Fibroblast of peridontal ligament (primary cell): ENCODE measurements around the gene RBM6.
A peak's percentile ranks its signal among the peaks of the same experiment; 100 is the strongest.
"Not testable (repeated sequence)": the region's sequence is repeated elsewhere in the genome, so short reads cannot be mapped to it uniquely, and the experiment has no call there.

Experiments
- DNase-seq: peaks from one replicate; pipeline ENCODE4 v3.0.0-alpha.2; 2010; ENCODE audit errors: extremely low read depth

Gene RBM6

DNA sequence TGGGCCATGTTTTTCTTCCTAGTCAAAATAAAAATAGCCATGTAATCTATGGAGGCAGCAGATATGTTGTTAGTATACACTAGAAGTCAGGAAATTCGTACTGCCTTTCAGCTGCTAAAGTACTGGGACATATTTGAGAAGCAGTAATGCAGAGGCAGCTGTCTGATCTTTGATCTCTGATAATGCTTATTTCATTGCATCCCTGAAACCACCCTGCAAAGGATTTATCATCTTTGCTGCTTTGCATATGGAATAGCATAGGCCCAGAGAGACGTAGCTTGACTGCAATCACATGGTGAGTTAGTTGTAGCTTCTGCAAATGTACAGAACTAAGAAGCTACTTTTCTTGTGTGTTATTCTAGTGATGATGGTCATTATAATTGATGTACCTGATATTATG is 52.4 kb downstream of the RBM6 start:
- no peak for DNase-seq

DNA sequence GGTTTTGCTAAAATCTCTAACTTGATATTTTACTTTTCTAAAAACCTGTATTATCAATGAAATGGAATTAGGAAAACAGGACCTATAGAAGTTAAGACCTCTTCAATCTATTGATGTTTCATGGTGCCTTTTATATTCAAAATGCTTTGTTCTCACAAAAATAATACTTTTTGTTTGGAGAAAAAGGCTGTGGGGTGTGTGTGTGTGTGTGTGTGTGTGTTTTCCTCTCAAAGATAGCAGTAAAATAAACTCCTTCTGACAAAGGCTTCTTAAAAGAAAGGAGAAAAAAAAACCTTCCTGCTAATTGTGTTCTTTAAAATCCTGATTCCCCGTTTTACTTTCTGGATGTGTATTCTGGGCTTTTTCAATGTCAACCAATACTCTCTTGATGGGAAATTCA is 54.5 kb downstream of the RBM6 start:
- no peak for DNase-seq

DNA sequence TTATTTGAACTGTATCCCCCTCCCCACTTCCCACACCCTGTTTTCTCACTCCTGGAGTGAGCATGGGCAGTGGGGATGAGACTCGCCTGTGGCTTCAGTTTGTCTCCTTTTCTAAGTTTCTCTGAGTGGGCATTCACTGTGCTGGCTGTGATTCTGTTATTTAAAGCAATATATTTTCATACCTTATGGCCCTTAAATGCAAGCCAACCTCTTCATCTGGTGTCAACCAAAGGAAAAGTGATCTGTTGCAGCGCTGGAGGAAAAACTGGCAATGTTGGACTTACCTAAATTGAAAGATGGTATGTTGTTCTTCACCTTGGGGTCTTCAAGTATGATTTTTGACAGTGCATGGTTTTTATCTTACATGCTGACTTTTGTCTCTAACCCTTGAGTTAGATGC is 56.1 kb downstream of the RBM6 start:
- no peak for DNase-seq

DNA sequence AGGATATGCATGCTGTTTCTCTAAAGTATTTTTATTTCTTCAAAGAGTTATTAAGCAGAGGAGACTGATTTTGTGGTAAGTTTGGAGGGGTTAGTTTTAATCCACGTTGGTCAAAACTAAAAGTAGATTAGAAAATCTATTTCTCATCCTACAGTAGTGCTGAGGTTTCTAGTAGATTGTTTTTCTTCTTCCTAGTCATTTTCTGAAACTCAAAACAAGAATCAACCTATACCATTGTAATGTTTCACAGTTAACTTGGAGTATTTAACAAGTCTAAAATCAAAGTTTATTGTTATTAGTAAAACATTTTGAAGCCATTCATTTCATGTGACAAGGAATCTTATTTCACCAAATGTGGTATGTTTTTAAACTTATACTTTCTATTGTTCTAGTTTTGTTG is 57.9 kb downstream of the RBM6 start:
- no peak for DNase-seq

DNA sequence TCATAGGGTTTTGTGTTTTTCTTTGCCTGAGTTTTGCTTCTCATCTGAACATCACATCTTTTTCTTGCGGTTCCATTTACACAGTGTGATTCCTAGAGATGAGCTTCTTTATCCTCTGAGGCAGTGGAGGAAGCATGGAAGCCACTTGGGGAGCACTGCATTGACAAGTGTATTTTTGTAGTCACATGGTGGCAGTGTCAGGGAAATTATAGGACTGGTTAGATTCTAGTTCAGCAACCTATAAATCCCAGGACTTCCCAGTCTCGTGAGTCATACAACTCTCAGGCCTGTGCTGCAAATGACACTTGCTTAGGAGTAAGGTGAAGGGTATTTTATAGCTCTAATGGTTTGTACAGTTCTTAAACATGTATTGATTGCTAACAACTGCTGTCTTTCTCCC is 58.4 kb downstream of the RBM6 start:
- DNase-seq = peak; percentile 41

DNA sequence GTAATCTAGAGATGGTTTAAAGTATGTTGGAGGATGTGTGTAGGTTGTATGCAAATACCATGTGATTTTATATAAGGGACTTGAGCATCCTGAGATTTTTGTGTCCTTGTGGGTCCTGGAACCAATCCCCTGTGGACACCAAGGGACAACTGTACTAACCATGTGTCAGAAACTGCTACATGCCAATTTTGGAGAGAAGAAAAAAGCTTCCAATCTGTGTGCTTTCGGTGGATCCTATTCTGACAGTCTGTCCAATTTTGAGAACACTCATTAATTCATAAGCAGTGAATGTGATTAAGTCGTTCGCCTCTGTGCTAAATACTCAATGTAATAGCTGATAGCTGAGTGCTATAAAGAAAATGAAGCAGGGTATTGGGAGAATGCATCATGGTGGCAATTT is 61.6 kb downstream of the RBM6 start:
- DNase-seq = no peak

DNA sequence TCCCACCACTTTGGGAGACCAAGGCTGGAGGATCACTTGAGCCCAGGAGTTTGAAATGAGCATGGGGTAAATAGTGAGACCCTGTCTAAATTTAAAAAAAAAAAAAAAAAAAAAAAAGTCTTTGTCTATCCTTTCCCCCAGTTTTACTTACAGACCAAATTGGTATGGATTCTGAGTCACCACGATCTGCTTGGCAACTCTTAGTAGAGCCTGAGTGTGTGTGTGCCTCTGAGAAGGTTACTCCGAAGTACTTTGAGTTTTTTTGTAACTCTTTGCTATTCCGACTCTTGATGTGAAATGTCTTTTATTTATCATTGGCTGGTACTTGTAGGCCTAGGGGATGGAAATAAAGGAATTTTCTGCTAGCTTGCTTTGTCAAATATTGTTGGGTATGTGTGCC is 63.3 kb downstream of the RBM6 start:
- DNase-seq = peak; percentile 43

DNA sequence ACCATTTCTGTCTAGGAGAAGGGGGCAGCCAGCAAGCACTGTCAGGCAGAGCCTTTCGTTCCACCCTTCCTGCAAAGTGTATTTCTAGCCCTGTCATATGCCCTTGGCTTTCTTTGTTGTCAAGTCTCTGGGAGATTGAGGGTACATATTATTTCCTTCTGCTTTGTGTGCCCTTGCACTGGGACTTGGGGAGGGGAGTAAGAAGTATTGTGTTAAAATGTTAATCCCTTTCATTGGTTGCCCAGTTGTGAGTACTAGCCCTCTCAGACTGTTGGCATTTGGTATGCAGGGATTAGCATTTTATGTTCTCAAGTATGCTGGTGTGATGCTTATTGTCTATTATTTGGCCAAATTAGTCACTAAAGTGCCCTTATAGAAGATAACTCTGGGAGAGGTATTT is 63.9 kb downstream of the RBM6 start:
- no peak for DNase-seq

DNA sequence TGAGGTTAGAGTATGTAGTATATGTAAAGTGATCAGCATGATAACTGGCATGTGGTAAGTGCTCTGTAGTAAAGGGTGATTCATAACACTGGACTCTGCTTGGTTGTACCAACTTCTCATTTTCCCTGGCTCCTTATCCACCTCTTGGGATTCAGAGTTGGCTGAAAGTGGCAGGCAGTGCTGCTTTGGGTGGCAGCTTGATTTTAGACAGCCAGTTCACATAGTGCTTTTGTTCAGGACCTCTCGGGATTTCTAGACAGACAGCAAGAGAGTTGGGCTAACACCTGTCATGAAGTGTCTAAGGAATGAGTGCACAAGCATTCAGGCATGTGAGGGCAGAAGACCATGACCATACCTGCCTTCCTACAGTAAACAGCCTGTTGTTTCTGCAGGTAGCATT is 69.0 kb downstream of the RBM6 start:
- DNase-seq = peak; percentile 72

DNA sequence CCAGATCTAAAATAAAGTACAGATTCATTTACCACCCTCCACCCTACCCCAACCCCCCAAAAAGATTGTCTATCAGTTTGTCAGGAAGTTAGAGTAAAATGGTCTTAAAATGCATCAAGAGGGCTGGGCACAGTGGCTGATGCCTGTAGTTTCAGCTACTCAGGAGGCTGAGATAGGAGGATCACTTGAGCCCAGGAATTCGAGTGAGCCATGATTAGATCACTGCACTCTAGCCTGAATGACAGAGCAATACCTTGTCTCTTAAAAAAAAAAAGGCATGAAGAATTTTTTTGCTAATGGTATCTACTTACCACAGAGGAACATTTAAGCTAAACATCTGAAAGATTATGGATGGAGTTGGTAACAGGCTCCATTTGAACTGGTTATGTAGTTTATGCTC is 71.0 kb downstream of the RBM6 start:
- DNase-seq = no peak

DNA sequence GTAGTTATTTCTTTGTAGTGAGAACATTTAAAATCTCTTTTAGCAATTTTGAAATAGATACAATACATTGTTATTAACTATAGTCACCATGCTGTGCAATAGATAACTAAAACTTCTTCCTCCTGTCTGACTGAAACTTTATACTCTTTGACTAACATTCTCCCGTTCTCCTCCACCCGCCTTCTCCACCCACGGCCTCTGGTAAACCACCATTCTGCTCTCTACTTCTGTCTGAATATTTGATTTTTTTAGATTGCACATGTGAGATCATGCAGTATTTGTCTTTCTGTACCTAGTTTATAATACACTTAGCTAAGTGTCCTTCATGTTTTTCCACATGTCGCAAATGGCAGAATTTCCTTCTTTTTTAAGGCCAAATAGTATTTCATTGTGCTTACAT is 76.0 kb downstream of the RBM6 start:
- no peak for DNase-seq

DNA sequence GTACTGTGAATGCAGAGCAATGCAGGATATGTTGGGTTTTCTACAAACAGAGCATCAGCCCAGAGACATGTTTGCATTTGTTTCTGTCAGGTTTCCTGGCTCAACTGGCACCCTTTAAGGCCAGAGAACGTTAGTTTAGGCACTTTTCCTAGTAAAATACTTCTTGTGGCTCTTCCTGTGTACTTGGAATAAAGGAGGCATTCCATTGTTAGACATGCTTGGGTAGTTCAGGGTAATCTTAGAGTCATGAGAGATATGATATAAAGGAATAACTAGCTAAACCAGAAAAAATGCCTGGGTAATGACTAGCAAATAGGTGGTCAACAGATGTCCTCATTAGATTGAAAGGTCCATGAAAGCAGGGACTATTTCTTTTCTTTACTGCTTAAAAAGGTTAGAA is 88.4 kb downstream of the RBM6 start:
- DNase-seq = peak; percentile 80

DNA sequence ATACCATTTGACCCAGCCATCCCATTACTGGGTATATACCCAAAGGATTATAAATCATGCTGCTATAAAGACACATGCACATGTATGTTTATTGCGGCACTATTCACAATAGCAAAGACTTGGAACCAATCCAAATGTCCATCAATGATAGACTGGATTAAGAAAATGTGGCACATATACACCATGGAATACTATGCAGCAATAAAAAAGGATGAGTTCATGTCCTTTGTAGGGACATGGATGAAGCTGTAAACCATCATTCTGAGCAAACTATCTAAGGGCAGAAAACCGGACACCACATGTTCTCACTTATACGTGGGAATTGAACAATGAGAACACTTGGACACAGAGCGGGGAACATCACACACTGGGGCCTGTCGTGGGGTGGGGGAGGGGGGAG is 91.3 kb downstream of the RBM6 start:
- DNase-seq = not testable (repeated sequence)

DNA sequence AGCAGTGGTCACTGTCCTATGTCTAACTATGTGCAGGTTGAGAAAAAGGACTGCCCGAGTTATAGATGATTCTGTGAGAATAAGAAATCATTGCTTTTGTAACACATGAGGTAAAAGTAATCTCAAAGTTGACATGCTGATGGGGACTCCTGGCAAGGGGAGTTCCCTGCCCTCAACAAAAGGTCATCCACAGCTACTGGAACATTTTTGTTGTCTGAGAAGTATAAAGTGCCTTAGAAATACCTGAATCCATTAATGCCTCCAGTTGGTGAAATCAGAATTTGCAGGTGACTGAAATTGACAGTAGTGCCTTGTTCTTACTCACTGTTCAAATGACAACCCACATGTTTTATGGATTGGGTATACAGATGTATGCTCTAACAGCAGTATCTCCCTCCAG is 105.0 kb downstream of the RBM6 start:
- DNase-seq = no peak

DNA sequence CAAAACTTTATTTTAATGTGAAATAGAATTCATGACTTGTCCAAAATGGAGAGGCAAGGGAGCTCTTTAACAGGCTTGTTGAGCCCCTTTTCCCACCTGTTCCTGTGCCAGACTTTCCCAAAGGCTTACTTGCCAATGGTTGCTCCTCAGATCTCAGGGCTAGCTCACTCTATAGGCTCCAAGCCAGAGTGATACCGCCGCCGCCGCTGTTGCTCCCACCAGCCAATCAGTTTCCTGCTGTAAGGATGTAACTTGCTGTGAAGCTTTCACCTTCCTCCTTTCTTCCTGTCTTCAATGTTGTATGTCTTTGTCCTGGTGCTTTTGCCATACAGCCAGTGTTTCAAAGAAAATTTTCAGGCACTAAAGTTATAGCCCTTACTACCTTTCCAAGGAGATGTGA is 107.5 kb downstream of the RBM6 start:
- no peak for DNase-seq

DNA sequence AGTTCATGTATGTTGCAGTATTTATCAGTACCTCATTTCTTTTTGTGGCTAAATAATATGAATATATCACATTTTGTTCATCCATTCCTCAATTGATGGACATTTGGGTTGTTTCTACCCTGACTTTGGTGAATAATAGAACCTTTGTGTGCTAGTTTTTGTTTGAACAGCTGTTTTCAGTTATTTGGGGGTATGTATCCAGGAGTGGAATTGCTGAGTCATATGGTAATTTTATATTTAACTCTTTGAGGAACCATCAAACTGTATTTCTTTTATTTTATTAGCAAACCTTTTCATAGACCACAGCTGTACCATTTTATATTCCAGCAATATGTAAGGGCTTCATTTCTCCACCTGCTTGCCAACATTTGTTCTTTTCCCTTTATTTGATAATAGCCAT is 110.4 kb downstream of the RBM6 start:
- DNase-seq = peak; percentile 91

DNA sequence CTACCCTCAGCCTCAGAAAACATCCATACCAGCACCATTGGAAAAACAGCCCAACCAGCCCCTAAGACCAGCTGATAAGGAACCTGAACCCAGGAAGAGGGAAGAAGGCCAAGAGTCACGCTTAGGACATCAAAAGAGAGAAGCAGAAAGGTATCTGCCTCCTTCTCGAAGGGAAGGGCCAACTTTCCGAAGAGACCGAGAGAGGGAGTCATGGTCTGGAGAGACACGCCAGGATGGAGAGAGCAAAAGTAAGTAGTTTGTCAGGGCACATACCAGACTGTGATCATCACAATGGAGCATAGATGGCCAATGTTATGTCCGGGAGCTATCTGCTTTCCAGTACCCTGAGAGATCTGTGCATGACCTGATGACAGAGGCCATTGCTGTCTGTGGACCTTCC is 117.8 kb downstream of the RBM6 start:
- no peak for DNase-seq

DNA sequence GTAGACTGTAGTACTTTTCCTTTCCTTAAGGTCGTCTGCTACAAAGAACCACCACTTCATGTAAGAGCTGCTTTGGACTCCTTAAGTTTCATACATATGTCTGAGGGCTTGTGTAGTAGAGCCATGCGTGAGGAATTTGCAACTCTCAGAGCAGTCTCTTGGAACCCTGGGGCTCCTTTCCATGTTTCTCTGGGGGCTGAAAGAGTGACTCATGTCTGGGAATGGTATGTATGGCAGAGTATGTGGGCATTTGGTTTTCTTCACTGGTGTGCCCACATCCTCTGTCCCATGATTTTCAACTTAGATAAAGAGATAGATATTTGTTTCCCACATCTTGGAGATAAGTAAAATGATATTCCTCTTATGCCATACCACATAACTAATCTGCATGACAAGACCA is 128.2 kb downstream of the RBM6 start:
- DNase-seq = peak; percentile 65

DNA sequence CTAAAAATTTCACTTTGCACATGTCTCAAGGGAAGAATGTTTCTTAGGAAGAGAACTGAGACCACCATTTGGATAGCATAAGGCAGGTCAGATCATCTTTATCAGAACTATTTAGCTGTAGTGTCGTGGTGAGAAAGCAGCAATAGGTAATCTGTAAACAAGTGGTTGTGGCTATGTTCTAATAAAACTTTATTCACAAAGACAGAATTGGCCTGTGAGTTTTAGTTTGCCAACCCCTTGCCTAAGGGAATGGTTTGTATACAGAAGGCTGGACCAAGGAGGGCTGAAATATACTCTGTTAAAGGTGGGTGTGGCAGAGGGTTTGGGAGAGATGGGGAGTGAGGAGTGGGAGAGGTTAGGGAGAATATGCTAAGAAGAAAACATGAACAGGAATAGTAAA is 138.1 kb downstream of the RBM6 start:
- no peak for DNase-seq

DNA sequence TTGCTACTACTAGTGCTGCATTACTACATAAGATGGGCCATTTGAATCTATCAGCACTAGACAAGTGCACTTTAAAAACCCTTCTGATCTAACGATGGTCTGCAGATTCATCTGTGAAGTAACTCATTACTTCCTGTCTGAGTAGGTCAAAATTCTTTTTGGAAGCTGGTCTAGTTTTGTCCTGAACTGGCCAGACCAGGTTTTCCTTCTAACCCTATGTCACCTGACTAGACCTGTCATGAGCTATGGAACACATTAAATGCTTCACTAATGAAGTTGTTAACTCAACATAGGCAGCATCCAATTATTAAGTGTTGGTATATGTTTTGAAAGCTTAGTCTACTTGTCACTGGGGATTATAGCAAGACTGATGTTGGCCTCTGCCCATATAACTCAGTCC is 138.7 kb downstream of the RBM6 start:
- no peak for DNase-seq

DNA sequence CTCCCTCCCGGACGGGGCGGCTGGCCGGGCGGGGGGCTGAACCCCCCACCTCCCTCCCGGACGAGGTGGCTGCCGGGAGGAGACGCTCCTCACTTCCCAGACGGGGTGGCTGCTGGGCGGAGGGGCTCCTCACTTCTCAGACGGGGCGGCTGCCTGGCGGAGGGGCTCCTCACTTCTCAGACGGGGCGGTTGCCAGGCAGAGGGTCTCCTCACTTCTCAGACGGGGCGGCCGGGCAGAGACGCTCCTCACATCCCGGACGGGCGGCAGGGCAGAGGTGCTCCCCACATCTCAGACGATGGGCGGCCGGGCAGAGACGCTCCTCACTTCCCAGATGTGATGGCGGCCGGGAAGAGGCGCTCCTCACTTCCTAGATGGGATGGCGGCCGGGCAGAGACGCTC is 145.0 kb downstream of the RBM6 start:
- not testable (repeated sequence) for DNase-seq

DNA sequence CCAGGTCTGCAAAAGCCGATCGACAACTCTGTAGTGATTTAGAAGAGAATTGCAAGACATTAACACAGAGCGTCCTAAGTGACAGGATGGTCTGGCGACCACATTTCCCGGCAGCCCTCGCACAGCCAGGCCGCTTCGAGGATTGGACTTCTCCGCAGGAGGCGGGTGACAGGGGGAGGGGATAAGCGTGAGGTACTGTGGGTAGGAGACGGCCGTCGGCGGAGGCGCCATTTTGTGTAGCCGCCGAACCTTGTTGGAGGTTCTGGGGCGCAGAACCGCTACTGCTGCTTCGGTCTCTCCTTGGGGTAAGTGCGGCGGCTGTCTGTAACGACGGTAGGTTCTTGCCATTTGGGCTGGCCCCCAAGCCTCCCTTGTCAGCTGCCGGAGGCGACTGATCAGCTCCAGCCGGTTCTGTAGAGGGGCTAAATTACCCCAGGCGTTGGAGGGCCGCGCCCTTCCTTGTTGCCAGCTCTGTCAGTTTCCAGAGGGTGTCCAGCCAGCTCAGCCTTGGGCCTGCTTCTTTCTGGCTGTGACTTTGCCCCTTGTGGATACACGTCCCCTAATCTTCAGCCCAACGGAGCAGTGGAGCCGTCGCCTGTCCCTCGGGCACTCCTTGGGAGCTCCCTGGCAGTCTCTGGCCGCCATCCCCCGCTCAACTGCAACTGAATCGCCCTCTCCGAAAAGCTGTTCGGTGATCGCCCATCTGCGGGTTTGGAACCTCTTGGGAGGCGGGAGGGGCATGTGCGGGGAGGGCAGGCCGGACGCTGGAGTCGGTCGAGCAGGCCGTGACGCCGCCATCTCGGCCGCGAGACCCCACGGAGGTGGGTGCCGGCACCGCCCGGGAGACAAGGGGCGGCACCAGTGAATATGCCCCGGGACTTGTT is 149.0 kb downstream of the RBM6 start, which contains the start of gene RBM5:
RBM5 (plus strand) TSS at position 195 of the 884 bp plus-strand sequence. CDS start 1,516 bp downstream, outside the sequence.
- peak; percentile 90 for DNase-seq

DNA sequence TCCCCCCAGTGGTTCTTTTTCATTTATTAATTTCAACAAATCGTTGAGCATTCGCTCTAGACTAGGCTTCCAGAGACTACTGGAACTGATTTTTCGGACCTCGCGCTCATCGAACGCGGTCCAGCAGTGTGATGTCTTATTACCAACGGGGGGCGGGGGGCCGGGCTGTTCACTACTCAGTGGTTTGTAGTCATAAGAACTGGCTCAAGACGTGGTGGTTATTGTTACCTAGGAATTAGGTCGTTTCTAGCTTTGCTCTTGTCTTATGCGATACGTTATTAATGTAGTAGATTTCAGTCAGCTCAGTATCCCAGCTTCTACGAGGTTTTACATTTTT is 149.6 kb downstream of the RBM6 start:
- DNase-seq = peak; percentile 31

DNA sequence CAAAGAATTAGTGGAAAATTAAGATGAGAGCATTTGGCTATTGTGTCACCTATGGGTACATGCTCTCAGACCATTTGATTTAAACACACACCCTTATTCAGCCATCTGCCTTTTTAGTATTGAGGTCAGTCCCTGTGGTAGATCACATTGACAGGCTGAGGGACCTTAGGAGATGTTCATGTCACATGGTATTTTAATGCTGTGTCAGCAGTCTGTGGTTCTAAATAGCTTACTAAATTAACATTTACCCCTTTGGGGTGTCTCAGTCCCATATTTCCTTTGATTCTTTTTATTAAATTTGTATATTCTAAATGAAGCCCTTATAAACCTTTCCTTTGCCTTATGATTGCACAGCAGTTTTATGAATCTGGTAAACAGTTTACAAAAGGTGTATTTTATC is 151.0 kb downstream of the RBM6 start:
- DNase-seq = no peak
